Heart right ventricle (tissue), 16 donors: ENCODE data around the gene CDC14B. TPM values are rescaled to one million over a fixed set of nuclear protein-coding genes. Genes with fewer than 3 reads are reported as not detected.
A peak's percentile ranks its signal among the peaks of the same experiment; 100 is the strongest.

Experiments
- ATAC-seq, 8 donors: fragments of 200-7000 bp; cut with Tn5 transposase; one replicate each; pipeline ENCODE4 v1.9.1; 2020; ENCODE audit warnings: mild to moderate bottlenecking in 8 of 8, moderate library complexity in 8 of 8, moderate number of reproducible peaks in 1 of 8
- DNase-seq, 2 donors: peaks; one replicate each; pipeline ENCODE4 v3.0.0-alpha.2; 2020
- H3K27ac ChIP-seq, 10 donors: fragments of 200-600 bp; sonication (generic) in 2 of 10; one replicate each; pipeline versions ENCODE4 v1.5.0 to v1.8.0; 2020 to 2022; ENCODE audit warnings: mild to moderate bottlenecking in 3 of 10
- H3K27me3 ChIP-seq, 7 donors: fragments of 200-600 bp; one replicate each; pipeline ENCODE4 v1.8.0; 2021 to 2022; ENCODE audit warnings: mild to moderate bottlenecking in 2 of 7
- H3K36me3 ChIP-seq, 9 donors: fragments of 200-600 bp; sonication (generic) in 1 of 9; one replicate each; pipeline versions ENCODE4 v1.5.0 to v1.8.0; 2020 to 2022; ENCODE audit warnings: mild to moderate bottlenecking in 2 of 9
- H3K4me1 ChIP-seq, 9 donors: fragments of 200-600 bp; sonication (generic) in 1 of 9; one replicate each; pipeline versions ENCODE4 v1.5.0 to v1.8.0; 2020 to 2022; ENCODE audit warnings: mild to moderate bottlenecking in 4 of 9
- H3K4me3 ChIP-seq, 10 donors: fragments of 200-600 bp; sonication (generic) in 2 of 10; one replicate each; pipeline versions ENCODE4 v1.5.0 to v1.8.0; 2020 to 2022; ENCODE audit warnings: mild to moderate bottlenecking in 7 of 10, moderate library complexity in 2 of 10
- H3K9me3 ChIP-seq, 11 donors: fragments of 200-600 bp in 10 of 11; sonication (generic) in 2 of 11; one replicate each; pipeline versions ENCODE4 v1.5.0 to v1.8.0; 2013 to 2022; ENCODE audit warnings: mild to moderate bottlenecking in 2 of 11, control low read depth in 1 of 11, moderate library complexity in 1 of 11
- WGBS, 2 donors: extraction: QIAGEN DNeasy Blood & Tissue Kit; methylation state at CpG; one replicate each; pipeline ENCODE4 v1.1.7; 2013; ENCODE audit warnings: inconsistent platforms in 1 of 2; 5-methylcytosine and 5-hydroxymethylcytosine counted together
- intact Hi-C, 10 donors: fragments of 100-400 bp; cut with DNase I; formaldehyde crosslinking; loops; one replicate each; pipeline versions ENCODE4 v1.11.1 to v1.14.2; 2022
- polyA plus RNA-seq, 2 donors: library from polyadenylated mRNA; stranded (reverse); fragments of 200-250 nt; gene quantifications; one replicate each; pipeline ENCODE4 v1.2.3, GENCODE V29; 2013
- total RNA-seq, 10 donors: library from RNA; stranded (reverse); fragmentation: NEBNext Ultra II Directional in 3 of 10; extraction: Animal tissue kit (Norgen Biotek cat#: 25700) in 3 of 10; gene quantifications; one replicate each; pipeline versions ENCODE4 v1.2.1 to v1.2.4, GENCODE V29; 2021 to 2023
- TF ChIP-seq, protein P1 (sequence below), 9 donors: fragments of 200-600 bp; sonication (generic) in 2 of 9; IDR thresholded peaks; one replicate each; pipeline versions ENCODE4 v1.5.0 to v1.8.0; 2021 to 2022; ENCODE audit warnings: antibody characterized with exemption in 9 of 9, mild to moderate bottlenecking in 5 of 9, moderate library complexity in 1 of 9
- donor health status: Arrhythmogenic right ventricular cardiomyopathy.
- donor health status: ischemic (EF 13 %, LVEDD 7.1; RV severe dilation, severe dysfunction).
- donor health status: healthy with polysubstance abuse.
- donor health status: DM: no; HTN: yes; CAD: no.
- donor health status: DM: no; HTN: no; CAD: no.
- donor health status: ischemic (EF 25% LVEDD 6.9; RV normal size, moderate dysfunction).
- donor health status: ischemic (EF 25% LVEDD 5.7; RV mildly dilated, moderate dysfunction).
- donor health status: healthy.
- donor health status: DM: yes; HTN: yes; CAD: no.
- donor health status: Ischemic cardiomyopathy.
- donor health status: ischemic (EF 35%, LVEDD 5.7; RV mildly dilated, moderate dysfunction).
- donor health status: nonischemic (EF 11% LVEDD 7.7; RV severe dilation, severe dysfunction).
- donor health status: DM: yes; HTN: yes; CAD: no.
- donor health status: PGD.
- donor health status: ischemic (EF 29% LVEDD 5.4; RV normal size, mild dysfunction).
- donor health status: nonischemic (EF 23%, LVEDD 6.1; RV moderate dilation, normal function).

Gene CDC14B
- total and polyA plus RNA-seq, 12 donors: 5.1 to 30.8 (median 23.9) TPM

DNA sequence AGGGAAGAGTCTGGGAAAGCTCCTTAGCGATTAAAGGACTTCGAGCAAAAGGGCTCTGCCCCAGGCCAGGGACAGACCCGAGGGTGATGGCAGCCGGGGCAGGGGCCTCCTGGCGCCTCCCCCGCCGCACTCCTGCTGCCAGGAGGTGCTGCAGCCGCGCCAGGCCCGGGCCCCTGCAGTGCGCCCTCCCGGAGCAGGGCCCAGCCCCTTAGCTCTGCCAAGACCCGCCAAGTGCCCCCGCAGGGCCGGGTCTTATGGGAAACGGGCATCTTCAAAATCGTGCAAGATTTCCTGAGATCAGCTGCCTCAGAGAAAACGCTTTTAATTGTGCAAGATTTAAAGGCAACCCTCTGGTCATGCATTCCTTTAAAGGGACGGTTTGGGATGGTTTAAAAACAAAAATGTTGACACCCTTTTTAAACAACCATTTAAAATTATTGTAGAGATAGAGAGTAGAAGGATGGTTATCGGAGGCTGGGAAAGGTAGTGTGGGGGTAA, 52.4 kb downstream of the CDC14B start:
- WGBS, 2 donors: 6% methylated on average over 20 of the region's 20 CpGs
- ATAC-seq: peak in 7 of 8 donors; percentile 54 to 89 (median 71)
- Histone ChIP-seq H3K27me3 (peaks cover 0 to 4% (median 0%) of the 10 kb centered on the region in 7 donors), H3K9me3 (no peaks in the 10 kb centered on the region), H3K4me1 (peaks cover 0 to 34% (median 20%) of the 10 kb centered on the region in 9 donors), H3K36me3 (peaks cover 0 to 9% (median under 1%) of the 10 kb centered on the region in 9 donors), H3K4me3 (peak overlapping the region; percentile 53 to 91 (median 81)), H3K27ac (peak overlapping the region; percentile 81 to 95 (median 86))
- intact Hi-C loops: loop anchor here in 8 of 10 donors (5.0 to 10.0 kb wide), 6 partner anchors 45 to 115 kb away; partner anchors contain the start of genes CDC14B (in 2 of the 8), HABP4 (in 2 of the 8) and PRXL2C (in 1 of the 8)
- no peak for DNase-seq
- TF ChIP-seq, protein P1, sequence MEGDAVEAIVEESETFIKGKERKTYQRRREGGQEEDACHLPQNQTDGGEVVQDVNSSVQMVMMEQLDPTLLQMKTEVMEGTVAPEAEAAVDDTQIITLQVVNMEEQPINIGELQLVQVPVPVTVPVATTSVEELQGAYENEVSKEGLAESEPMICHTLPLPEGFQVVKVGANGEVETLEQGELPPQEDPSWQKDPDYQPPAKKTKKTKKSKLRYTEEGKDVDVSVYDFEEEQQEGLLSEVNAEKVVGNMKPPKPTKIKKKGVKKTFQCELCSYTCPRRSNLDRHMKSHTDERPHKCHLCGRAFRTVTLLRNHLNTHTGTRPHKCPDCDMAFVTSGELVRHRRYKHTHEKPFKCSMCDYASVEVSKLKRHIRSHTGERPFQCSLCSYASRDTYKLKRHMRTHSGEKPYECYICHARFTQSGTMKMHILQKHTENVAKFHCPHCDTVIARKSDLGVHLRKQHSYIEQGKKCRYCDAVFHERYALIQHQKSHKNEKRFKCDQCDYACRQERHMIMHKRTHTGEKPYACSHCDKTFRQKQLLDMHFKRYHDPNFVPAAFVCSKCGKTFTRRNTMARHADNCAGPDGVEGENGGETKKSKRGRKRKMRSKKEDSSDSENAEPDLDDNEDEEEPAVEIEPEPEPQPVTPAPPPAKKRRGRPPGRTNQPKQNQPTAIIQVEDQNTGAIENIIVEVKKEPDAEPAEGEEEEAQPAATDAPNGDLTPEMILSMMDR (IDR thresholded peaks at IDR 0.05): no peak

DNA sequence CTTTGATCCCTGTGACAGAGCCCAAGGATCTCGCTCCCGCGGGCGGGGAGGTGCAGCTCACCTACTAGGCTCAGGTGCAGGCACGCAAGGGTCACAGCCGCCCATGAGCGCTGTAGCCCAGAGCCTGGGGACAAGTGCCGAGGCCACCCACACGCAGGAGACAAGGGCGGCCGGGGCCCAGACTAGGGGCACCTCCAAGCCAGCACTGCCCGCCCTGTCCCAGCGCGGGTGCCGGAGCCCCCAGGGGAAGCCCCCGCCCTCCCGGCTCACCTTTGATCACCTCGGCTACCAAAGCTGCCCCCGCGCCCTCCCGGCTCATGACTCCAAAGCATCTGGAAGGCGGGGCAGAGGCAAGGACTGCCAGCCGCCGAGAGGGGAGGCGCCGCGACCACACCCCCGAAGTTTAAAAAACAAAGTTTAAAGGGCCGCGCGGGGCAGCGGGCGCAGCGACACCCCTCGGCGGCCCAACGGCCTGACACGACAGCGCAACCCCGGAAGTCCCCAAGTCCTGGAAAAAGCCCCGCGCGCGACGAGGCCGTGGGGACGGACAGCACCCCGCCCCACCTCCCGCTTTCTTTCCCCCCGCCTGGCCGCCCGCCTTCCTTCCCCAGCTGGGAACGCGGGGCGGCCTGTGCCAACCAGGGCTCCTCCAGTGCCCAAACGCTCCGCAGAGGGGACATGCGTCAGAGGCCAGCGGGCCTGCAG, 53.0 kb downstream of the CDC14B start:
- TF ChIP-seq, protein P1 (IDR thresholded peaks at IDR 0.05): peak; percentile 52 to 87 (median 71)
- H3K27me3 ChIP-seq: peaks cover 0 to 4% (median 0%) of the 10 kb centered on the region in 7 donors
- DNase-seq (peak; percentile 81 to 83), ATAC-seq (peak; percentile 92 to 95 (median 94))
- 1% methylated on average over 56 to 59 of the region's 59 CpGs for WGBS, 2 donors
- peak overlapping the region; percentile 53 to 91 (median 81) for H3K4me3 ChIP-seq
- H3K4me1 ChIP-seq: peaks cover 0 to 34% (median 20%) of the 10 kb centered on the region in 9 donors
- intact Hi-C loops: loop anchor here in 8 of 10 donors (5.0 to 10.0 kb wide), 6 partner anchors 46 to 114 kb away; partner anchors contain the start of genes CDC14B (in 2 of the 8), HABP4 (in 2 of the 8) and PRXL2C (in 1 of the 8)
- H3K27ac ChIP-seq: peak overlapping the region; percentile 81 to 95 (median 86)
- H3K36me3 ChIP-seq: peaks cover 0 to 15% (median 7%) of the 10 kb centered on the region in 9 donors
- H3K9me3 ChIP-seq: no peaks in the 10 kb centered on the region

DNA sequence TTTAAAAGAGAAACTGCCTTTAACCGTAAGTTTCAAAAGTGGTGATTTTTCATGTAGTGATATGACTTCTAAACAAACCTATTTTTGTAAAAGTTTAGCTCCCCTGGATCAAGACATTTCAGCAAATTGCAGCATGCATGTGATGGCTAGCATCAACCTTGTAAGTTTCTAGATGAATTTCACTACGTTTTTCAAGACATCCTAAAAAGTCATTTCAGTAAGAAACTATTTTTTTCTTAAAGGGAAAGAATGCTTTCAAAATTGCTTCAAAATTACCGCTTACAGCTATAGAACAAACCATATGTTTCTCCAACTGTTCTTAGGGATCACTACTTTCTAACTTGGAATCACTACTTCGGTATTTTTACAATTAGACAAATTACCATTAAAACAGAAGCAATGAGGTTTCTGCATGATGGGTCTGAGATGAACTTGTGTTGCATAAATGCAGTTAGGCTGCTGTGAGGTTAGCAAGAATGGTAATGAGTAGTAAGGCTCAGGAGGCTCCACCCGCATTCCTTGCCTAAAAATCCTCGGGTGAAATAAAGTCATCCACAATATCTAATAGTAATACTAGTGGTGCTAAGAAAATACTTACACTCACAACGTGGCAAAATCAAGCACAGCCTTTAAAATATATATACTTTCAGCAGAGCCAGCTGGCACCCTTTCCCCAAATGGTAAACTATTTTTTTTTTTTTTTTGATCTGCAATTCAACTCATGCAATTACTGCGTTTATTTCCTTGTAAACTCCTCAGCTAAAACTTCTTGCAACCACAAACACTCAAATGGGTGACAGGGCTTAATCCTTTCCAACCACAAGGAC, 53.8 kb downstream of the CDC14B start:
- 28 to 33% methylated on average over 8 of the region's 8 CpGs for WGBS, 2 donors
- TF ChIP-seq, protein P1 (IDR thresholded peaks at IDR 0.05): no peak
- DNase-seq (no peak), ATAC-seq (peak in 3 of 8 donors; percentile 35 to 49 (median 46))
- H3K4me1 ChIP-seq: peaks cover 0 to 34% (median 20%) of the 10 kb centered on the region in 9 donors
- H3K27ac ChIP-seq: peak overlapping the region; percentile 81 to 95 (median 86)
- peaks cover 0 to 4% (median 0%) of the 10 kb centered on the region in 7 donors for H3K27me3 ChIP-seq
- peaks cover 0 to 4% (median 0%) of the 10 kb centered on the region in 11 donors for H3K9me3 ChIP-seq
- intact Hi-C loops: loop anchor here in 8 of 10 donors (5.0 to 10.0 kb wide), 6 partner anchors 46 to 114 kb away; partner anchors contain the start of genes CDC14B (in 2 of the 8), HABP4 (in 2 of the 8) and PRXL2C (in 1 of the 8)
- H3K4me3 ChIP-seq: peak overlapping the region; percentile 53 to 91 (median 81)
- peaks cover 0 to 23% (median 8%) of the 10 kb centered on the region in 9 donors for H3K36me3 ChIP-seq
